ENCODE measurements around the gene PARP1.
"Not testable (repeated sequence)": the region's sequence is repeated elsewhere in the genome, so short reads cannot be mapped to it uniquely, and the experiment has no call there.

PARP1 gene

DNA sequence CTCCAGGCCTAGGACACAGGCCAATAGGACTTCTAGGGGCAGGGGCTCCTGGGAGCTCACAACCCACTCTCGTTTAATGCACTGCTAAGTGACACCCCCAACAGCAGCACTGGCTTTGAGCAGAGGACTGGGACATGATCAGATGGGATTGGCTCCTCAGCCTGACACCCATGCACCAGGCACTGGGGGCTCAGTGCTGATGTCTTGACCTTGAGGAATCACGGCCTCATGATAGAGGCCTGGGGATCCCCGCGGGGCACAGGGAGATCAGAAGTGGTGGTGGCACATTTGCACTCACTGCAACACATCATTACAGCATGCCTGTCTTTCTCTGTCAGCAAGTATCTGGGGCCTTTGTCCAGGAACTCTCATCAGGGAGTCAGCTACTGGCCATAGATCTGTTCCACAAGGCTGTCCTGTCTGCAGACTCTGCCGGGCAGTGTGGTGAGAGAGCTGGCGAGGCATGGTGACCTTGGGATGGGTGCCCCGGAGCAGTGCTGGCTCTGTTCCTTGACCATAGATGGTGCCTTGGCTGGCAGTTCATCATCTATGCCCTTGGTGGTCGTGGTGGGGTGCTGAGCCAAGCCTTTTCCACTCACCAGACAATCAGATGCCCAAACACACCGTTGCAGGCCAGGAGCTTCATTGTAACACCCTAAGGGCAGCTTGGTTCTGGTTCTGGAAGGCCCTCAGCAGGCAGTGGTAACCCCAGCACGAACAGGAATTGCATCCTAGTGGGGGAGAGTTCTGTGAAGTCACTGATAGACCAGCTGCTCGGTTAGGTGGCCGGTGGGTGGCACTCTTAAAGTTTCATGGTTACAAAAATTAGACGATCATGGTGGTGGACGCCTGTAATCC lies 22.2 kb upstream of the PARP1 start:
- no peak for DNase-seq (ENCODE audit: extremely low read depth in 1 of 2, low read depth in 1 of 2)

DNA sequence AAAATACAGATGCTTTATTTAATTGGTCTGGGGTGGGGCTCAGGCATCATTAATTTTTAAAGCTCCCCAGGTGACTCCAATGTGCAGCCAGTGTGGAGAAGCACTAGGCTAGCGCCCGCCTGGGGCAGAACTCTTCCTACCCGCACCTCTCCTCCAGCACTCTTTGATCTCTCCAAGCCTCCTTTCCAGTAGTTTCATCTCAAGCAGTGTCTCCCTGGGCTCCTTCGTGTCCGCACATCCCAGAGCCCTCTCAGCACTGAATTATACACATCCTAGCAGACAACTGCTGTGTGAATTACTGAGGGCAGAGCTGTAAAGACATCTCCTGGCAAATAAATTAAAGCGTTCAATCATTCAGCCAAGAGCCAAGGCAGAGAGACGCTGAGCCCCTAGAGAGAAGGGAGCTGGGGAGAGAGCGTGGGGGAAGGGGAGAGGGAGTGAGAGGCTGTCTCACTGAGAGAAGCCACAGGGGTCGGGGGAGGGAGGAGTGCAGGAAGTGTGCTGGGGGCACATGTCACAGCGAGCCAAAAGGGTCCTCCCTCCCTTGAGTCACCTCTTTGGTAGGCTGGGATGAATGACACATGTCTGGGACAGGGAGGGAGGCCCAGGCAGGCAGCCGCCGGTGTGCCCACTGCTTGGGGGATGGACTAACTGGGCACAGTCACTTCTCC lies 21.0 kb upstream of the PARP1 start:
- DNase-seq (ENCODE audit: extremely low read depth in 1 of 2, low read depth in 1 of 2), result no peak

DNA sequence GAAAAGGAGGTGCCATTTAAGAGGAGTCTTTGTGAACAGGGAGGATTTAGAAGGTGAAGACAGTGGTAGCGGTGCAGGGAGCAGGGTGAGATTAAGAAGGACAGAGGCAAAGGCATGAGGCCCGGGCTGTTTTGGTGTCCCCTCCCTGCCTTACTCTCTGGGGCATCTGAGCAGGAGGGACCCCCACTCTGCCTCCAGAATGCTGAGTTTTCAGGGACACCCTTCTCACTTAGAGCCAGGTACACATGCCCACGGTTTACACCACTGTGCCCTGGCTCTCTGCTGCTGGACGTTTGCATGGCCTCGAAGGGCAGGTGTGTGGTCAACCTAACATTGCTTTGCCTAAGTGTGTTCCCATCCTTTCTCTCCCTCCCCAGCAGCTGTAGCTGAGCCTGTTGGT lies 20.5 kb upstream of the PARP1 start:
- DNase-seq (ENCODE audit: extremely low read depth in 1 of 2, low read depth in 1 of 2), result no peak

DNA sequence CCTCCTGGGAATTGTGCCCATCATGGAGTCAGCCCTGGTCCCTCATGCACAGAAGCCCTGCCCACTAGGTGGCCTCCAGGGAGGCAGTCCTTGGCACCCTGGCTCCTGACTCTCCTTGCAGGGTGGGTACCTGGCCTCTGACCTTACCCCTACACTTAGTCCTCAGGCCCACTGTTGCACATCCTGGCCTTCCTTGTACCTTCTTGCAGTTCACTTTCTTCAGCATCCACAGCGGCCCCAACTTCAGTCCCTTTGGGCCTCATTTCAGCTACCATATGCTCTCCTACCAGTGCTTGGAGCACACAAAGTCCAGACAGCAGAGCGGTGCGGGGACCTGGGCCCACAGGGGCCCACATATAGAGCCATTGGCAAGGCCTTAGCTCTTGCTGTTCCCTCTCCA lies 19.2 kb upstream of the PARP1 start:
- no peak for DNase-seq (ENCODE audit: extremely low read depth in 1 of 2, low read depth in 1 of 2)

DNA sequence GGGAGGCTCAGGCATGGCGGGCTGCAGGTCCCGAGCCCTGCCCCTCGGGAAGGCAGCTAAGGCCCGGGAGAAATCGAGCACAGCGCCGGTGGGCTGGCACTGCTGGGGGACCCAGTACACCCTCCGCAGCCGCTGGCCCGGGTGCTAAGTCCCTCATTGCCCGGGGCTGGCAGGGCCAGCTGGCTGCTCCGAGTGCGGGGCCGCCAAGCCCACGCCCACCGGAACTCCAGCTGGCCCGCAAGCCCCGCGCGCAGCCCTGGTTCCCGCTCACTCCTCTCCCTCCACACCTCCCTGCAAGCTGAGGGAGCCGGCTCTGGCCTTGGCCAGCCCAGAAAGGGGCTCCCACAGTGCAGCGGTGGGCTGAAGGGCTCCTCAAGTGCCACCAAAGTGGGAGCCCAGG lies 18.5 kb upstream of the PARP1 start:
- DNase-seq (ENCODE audit: extremely low read depth in 1 of 2, low read depth in 1 of 2), result not testable (repeated sequence)

DNA sequence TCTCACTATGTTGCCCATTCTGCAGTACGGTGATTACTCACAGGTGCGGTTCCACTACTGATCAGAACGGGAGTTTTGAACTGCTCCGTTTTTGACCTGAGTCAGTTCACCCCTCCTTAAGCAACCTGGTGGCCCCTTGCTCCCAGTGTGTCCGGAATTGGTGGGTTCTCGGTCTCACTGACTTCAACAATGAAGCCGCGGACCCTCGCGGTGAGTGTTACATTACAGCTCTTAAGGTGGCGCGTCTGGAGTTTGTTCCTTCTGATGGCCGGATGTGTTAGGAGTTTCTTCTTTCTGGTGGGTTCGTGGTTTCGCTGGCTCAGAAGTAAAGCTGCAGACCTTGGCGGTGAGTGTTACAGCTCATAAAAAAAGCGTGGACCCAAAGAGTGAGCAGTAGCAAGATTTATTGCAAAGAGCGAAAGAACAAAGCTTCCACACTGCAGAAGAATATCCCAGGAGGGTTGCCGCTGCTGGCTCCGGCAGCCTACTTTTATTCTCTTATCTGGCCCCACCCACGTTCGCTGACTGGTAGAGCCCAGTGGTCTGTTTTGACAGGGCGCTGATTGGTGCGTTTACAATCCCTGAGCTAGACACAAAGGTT lies 17.6 kb upstream of the PARP1 start:
- no peak for DNase-seq (ENCODE audit: extremely low read depth in 1 of 2, low read depth in 1 of 2)

DNA sequence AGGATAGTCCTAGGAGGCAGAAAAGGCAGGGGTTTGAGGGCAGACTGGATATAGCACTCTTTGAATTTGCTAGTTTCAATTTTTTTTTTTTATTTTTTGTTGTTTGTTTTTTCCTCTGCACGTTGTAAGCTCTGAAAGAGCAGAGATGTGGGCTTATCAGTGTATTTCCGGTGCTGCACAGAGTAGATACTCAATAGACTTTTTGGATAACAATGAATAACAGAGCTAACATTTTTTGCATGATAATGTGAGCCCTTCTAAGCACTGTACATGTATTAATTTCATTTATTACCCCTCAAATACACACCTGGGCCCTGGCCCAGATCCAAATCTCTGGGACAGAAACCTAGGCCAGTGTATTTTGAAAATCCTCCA lies 17.1 kb upstream of the PARP1 start:
- DNase-seq (ENCODE audit: extremely low read depth in 1 of 2, low read depth in 1 of 2), result no peak

DNA sequence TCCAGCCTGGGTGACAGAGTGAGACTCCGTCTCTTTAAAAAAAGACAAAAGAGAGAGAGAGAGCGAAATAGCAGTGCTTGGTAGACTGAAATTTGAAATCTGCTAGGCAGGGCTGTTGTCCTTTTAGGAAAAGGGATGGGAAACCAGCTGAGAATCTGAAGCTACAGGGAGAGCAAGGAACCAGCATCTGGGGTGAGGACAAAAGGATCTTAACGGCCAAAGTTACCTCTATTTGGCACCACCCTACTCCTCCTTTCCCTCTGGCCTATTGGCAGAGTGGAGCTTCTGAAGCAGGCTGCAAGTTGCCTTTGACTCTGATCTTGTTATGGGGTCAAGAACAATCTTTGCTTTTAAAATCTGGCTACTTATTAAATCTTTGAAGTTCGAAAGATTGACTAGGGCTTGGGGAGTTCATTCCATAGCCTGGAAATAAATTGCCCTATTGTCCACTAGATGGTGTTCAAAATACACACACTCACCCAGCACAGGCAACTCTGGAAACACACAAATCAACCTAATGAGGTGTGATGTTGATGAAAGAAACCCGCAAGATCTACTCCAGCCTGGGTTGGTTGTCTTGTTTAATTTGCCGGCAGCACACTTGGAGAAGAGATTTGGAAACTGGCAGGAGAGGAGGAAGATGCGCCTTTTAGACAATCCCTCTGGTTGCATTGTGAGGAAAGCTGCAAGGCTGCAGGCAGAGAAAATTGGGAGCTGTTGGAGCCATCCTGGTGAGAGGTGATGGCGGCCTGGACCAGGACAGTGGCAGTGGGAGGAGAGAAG lies 16.5 kb upstream of the PARP1 start:
- no peak for DNase-seq (ENCODE audit: extremely low read depth in 1 of 2, low read depth in 1 of 2)

DNA sequence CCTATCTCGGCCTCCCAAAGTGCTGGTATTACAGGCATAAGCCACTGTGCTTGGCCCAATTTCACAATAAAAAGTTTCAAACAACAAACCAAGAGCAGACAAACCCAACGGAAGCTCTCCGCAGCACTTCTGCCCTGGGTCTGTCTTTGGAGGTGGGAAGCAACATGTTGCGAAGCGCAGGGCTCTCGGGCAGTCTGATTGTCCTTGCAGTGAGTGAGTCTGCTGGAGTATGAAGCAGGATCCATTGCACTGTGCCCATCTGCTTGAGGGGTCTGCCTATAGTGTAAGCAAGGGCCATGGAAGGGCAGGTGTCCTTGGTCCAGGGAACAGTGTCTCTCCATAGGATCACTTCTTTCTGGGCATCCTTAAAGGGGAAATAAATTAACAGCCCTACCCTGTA lies 14.6 kb upstream of the PARP1 start:
- no peak for DNase-seq (ENCODE audit: extremely low read depth in 1 of 2, low read depth in 1 of 2)

DNA sequence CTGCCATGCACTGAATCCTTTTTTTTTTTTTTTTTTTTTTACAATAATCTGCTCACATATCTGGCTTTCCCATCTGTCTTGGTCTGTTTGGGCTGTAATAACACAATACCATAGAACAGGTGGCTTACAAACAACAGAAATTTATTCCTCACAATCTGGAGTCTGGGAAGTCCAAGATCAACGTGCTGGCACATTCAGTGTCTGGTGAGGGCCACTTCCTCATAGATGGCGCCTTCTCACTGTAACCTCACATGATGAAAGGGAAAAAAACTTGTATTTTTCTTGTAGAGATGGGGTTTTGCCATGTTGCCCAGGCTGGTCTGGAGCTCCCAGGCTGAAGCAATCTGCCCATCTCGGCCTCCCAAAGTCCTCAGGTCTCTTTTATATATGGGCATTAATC lies 13.0 kb upstream of the PARP1 start:
- no peak for DNase-seq (ENCODE audit: extremely low read depth in 1 of 2, low read depth in 1 of 2)

DNA sequence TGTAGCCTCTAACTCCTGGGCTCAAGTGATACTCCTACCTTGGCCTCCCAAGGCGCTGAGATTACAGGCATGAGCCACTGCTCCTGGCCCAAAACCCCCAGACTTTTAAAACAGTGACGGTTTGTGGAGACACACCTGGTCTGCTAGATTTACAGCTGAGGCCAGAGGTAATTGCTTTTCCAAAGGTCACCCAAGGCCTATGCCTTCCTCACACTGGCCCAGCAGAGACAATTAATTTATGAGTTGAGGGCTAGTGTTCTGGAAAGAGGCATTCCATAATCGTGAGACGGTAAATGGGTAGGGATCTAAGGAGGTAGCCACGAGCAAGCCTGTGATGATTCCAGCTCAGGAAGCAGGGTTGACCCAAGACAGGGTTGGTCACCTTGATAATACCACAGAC lies 12.4 kb upstream of the PARP1 start:
- DNase-seq (ENCODE audit: extremely low read depth in 1 of 2, low read depth in 1 of 2), result no peak

DNA sequence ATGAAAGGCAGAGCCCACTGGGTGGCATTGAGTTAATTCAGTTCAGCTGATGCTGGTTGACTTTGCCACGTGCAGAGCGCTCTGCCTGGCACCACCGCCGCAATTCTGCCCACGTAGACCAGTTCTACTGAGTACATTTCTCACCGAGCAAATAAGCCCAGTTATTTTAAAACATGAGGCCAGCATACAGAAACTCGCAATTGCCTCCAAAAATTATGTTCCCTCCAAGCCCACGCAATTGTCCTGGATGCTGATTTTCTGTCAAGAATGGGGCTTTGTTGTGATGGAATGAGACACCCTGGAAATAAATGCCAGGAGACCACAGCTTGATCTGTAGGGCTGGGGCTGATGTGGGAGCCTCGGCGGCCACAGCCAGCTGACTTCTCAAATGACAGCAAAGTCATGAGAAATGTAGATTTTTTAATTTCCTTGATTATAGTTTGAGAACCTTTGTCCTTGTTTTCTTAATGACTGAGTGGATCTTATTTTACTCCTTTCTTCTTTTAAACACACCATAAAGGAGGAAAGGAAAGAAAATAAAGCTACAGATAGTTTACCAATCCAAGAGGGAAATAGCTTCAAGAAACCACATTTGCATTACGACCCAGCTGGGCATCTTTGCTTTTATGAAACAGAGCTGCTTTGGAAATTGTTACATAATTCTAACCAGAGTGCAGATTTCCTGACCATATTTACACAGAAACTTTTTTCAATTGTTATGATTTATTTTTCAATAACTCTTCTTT lies 11.6 kb upstream of the PARP1 start:
- DNase-seq (ENCODE audit: extremely low read depth in 1 of 2, low read depth in 1 of 2), result no peak

DNA sequence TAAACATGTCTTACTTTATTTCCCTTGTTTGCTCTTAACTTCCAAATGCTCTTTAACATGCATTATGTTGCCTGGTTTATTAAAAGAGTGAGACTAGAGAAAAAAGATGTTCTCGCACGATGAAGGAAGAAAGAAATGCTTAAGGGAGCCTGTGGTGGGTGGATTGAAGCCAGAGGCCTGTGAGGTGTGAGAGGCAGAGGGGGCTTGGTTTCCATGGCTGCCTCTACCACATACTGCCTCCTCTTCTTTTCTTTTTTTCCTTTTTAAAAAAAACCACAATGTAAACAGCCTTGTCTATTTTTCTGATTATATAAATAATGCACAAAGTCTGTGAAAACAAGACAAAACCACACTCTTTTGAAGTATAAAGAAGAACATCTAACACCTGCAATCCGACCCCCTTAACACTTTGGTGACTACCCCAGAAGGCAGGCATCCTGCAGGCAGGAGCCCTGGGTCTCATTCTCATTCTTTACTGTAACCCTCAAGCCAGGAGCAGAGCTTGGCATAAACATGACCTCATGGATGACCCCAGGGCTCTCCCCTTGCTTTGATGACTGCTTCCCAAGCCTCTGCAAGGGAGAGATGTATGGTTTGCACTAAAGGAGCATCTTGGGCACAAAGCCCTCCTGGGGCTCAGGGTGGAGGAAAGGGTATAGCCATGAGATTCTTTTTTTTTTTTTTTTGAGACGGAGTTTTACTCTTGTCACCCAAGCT lies 10.1 kb upstream of the PARP1 start:
- DNase-seq (ENCODE audit: extremely low read depth in 1 of 2, low read depth in 1 of 2), result no peak

DNA sequence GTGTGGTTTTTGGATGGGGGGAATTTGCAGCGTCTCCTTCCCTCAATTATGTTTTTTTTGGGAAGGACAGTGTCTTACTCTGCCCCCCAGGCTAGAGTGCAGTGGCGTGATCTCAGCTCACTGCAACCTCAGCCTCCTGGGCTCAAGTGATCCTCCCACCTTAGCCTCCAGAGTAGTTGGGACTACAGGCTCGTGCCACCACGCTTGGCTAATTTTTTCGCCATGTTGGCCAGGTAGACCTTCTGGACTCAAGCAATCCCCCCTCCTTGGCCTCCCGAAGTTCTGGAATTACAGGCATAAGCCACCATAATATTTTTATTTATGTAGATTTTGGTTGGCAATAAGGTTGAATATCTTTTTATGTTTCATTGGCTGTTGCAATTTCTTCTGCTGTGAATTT lies 9.5 kb upstream of the PARP1 start:
- DNase-seq (ENCODE audit: extremely low read depth in 1 of 2, low read depth in 1 of 2), result no peak

DNA sequence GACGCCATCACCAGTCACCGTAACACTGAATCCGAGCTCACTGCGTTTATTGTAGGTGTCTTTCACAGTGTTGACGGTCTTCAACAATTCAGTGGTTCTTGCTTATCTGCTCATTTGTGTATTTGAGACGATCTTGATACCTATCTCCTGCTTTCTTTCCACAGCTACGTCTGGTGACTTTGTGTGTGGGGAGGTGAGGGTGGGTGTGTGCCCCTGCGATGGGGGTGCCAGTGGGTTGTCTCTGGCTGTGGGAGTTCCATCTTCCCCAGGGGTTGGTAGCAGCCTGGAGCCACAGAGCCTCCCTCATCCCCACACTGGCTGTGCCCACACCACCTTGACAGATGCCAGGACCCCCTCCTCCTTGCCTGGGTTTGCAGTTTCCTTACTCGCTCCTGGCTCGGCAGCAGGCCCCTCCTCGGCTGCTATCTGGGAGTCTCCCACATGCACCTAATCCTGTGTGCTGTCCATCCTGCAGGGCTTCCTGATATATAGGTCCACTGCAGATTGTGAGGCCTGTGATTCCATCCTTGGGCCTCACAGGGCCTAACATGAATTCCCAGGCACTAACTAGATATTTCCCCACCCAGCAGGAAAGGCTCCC lies 6.3 kb upstream of the PARP1 start:
- no peak for DNase-seq (ENCODE audit: extremely low read depth in 1 of 2, low read depth in 1 of 2)

DNA sequence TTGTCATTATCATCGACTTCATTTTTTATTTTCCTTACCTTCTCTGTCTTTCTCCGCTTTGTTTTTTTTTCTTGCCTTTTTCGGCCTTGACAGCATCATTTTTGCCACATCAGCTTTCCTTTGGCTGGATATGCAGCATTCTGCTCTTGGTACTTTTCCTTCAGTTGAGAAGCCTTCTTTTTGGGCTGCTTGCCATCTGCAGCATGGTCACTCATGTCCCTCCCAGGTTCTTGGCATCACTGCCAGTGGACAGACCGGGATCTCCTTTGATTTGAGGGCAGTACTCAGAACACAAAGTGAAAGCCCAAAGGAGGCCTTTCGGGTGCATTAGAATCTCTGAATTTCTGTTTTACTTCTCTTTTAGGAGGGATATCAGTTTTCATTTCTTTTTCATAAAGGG lies 3.7 kb upstream of the PARP1 start:
- no peak for DNase-seq (ENCODE audit: extremely low read depth in 1 of 2, low read depth in 1 of 2)

DNA sequence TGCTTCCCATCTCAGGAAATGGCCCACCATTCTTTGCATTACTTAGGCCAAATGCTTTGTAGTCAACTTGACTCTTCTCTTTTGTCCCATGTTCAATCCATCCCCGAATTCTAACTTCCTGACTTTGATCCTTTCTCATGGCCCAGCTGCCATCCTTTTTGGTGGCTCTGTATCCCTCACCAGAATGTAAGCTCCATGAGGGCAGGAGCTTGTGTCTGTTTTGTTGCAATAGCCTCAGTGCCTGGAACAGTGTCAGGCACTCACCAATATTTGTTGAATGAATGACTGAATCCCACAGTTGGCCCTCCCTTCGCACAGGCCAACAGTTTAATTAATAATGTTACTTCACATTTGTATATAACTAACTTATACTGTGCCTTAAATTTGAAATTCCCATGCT lies 3.1 kb upstream of the PARP1 start:
- DNase-seq (ENCODE audit: extremely low read depth in 1 of 2, low read depth in 1 of 2), result no peak

DNA sequence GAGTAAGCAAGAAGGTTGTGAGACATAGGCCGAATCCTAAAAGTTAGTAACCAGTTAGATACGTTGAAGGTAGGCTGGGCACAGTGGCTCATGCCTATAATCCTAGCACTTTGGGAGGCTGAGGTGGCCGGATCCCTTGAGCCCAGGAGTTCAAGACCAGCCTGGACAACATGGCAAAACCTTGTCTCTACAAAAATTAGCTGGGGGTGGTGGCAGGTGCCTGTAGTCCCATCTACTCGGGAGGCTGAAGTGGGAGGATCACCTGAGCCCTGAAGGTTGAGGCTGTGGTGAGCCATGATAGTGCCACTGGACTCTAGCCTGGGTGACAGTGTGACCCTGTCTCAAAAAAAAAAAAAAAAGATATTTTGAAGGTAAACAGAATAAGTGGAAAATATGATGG lies 1.5 kb upstream of the PARP1 start:
- no peak for DNase-seq (ENCODE audit: extremely low read depth in 1 of 2, low read depth in 1 of 2)

DNA sequence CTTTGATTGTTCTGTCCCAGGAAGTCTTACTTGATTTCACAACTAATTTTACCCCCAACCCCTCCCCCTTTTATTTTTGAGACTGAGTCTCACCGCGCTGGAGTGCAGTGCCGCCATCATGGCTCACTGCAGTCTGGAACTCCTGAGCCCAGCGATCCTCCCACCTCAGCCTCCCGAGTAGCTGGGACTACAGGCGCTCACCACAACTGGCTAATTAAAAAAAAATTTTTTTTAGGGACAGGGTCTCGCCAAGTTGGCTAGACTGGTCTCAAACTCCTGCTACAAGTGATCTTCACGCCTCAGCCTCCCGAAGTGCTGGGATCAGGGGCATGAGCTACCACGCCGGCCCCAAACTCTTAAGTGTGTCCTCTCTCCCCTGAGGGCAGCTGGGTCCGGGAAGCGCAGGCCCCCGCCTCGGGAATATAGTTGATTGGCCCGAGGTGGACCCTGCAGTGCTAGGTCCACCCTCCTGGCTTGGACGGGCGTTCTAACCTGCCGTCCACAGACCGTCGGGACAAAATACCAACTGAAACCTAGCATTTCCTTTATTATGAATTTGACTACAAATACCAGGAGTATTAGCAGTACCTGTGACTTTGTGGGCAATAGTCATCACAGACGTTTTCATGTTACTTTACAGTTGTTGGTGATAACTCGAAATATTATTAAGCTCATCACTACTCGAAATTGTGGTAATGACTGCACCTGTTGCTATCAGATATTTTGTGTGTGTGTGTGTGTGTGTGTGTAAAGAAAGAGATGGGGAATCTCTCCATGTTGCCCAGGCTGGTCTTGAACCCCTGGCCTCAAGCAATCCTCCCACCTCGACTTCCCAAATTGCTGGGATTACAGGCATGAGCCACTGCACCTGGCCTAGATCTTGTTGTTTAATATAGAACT lies 642 bp upstream of the PARP1 start:
- DNase-seq (ENCODE audit: extremely low read depth in 1 of 2, low read depth in 1 of 2), result no peak

Measured in activated CD8-positive, alpha-beta memory T cell treated with anti-CD3 and anti-CD28 coated beads for 1 hour (primary cell).